HG03439 (cell line): ENCODE measurements around the gene CXorf49.
"Not testable (repeated sequence)": the region's sequence is repeated elsewhere in the genome, so short reads cannot be mapped to it uniquely, and the experiment has no call there.

Experiments used
- ATAC-seq: cut with Tn5 transposase; IDR thresholded peaks from one replicate; pipeline ENCODE4 v1.9.1; 2021; ENCODE audit warnings: mild to moderate bottlenecking, moderate library complexity; ENCODE audit not compliant: unreplicated experiment

The CXorf49 gene

GRCh38 chrX:71675636-71676035 is 42.4 kb downstream of the CXorf49 start:
- ATAC-seq = not testable (repeated sequence)

GRCh38 chrX:71671938-71672337 is 46.1 kb downstream of the CXorf49 start:
- ATAC-seq = no peak

- ATAC-seq = no peak
These were observed 46.9 kb downstream of the CXorf49 start for GRCh38 chrX:71671043-71671780.

- ATAC-seq = not testable (repeated sequence)
These were observed 48.1 kb downstream of the CXorf49 start for GRCh38 chrX:71669947-71670346.

- ATAC-seq = no peak
These were observed 48.6 kb downstream of the CXorf49 start for GRCh38 chrX:71669492-71669891.

GRCh38 chrX:71668248-71668595 is 49.9 kb downstream of the CXorf49 start:
- no peak for ATAC-seq

GRCh38 chrX:71667328-71668247 is 50.5 kb downstream of the CXorf49 start, which contains the start of gene LOC101059915:
TSS of gene LOC101059915 (plus strand) at chrX:71667546.
- no peak for ATAC-seq

GRCh38 chrX:71666240-71667223 is 51.6 kb downstream of the CXorf49 start:
- no peak for ATAC-seq

- ATAC-seq = no peak
These were observed 52.3 kb downstream of the CXorf49 start for GRCh38 chrX:71665747-71666146.

- ATAC-seq = no peak
These were observed 53.1 kb downstream of the CXorf49 start for GRCh38 chrX:71664889-71665491.
